Upper lobe of right lung (tissue), 1 donor: ENCODE data around the gene PLCB4. TPM values are rescaled to one million over a fixed set of nuclear protein-coding genes. Genes with fewer than 3 reads are reported as not detected.

Experiments
- ATAC-seq: fragments of 200-7000 bp; cut with Tn5 transposase; one replicate; pipeline ENCODE4 v1.9.1; 2020; ENCODE audit warnings: mild to moderate bottlenecking, moderate library complexity
- DNase-seq: peaks from one replicate; pipeline ENCODE4 v3.0.0-alpha.2; 2020
- H3K27ac ChIP-seq: fragments of 200-600 bp; one replicate; pipeline ENCODE4 v1.8.0; 2022
- H3K27me3 ChIP-seq: fragments of 200-600 bp; one replicate; pipeline ENCODE4 v1.8.0; 2022; ENCODE audit warnings: mild to moderate bottlenecking
- H3K36me3 ChIP-seq: fragments of 200-600 bp; one replicate; pipeline ENCODE4 v1.8.0; 2022
- H3K4me1 ChIP-seq: fragments of 200-600 bp; one replicate; pipeline ENCODE4 v1.8.0; 2022
- H3K4me3 ChIP-seq: fragments of 200-600 bp; one replicate; pipeline ENCODE4 v1.8.0; 2022; ENCODE audit warnings: mild to moderate bottlenecking
- H3K9me3 ChIP-seq: fragments of 200-600 bp; one replicate; pipeline ENCODE4 v1.8.0; 2022
- CTCF ChIP-seq: fragments of 200-600 bp; IDR thresholded peaks from one replicate; pipeline ENCODE4 v1.8.0; 2022; ENCODE audit warnings: antibody characterized with exemption
- intact Hi-C: fragments of 100-400 bp; cut with DNase I; formaldehyde crosslinking; loops from one replicate; pipeline ENCODE4 v1.11.0; 2022
- total RNA-seq: library from RNA; stranded (reverse); fragmentation: NEBNext Ultra II Directional; extraction: Animal tissue kit (Norgen Biotek cat#: 25700); gene quantifications from one replicate; pipeline ENCODE4 v1.2.1, GENCODE V29; 2021
- donor health status: DM: no; HTN: yes; CAD: no; lungs with severe emphysema.

PLCB4 gene
- total RNA-seq, 1 donor from 2014 or later = 7.9 TPM

- no peaks in the 10 kb centered on the region for H3K4me1 ChIP-seq
- TF ChIP-seq CTCF = no peak
- no peaks in the 10 kb centered on the region for H3K36me3 ChIP-seq
- DNase-seq = no peak
- H3K4me3 ChIP-seq = no peak overlapping the region
- no peaks in the 10 kb centered on the region for H3K27me3 ChIP-seq
- H3K9me3 ChIP-seq = no peaks in the 10 kb centered on the region
- ATAC-seq = no peak
- intact Hi-C loops = no loop called here
- H3K27ac ChIP-seq = no peak overlapping the region
Observed at GRCh38 chr20:9454791-9455190, 385.9 kb downstream of the PLCB4 start.

GRCh38 chr20:9457136-9457535 lies 388.2 kb downstream of the PLCB4 start:
- no peak for ATAC-seq
- H3K27me3 ChIP-seq = no peaks in the 10 kb centered on the region
- H3K4me3 ChIP-seq = no peak overlapping the region
- no peak overlapping the region for H3K27ac ChIP-seq
- no peak for DNase-seq
- no peaks in the 10 kb centered on the region for H3K4me1 ChIP-seq
- no peaks in the 10 kb centered on the region for H3K9me3 ChIP-seq
- TF ChIP-seq CTCF = no peak
- intact Hi-C loops = no loop called here
- H3K36me3 ChIP-seq = no peaks in the 10 kb centered on the region

GRCh38 chr20:9458138-9458796 lies 389.4 kb downstream of the PLCB4 start:
- DNase-seq = no peak
- intact Hi-C loops = no loop called here
- Histone ChIP-seq H3K27ac (no peak overlapping the region), H3K9me3 (no peaks in the 10 kb centered on the region), H3K4me1 (no peaks in the 10 kb centered on the region), H3K4me3 (no peak overlapping the region), H3K27me3 (no peaks in the 10 kb centered on the region), H3K36me3 (no peaks in the 10 kb centered on the region)
- peak; percentile 33 for TF ChIP-seq CTCF
- ATAC-seq = peak; percentile 73

- TF ChIP-seq CTCF = no peak
- no peak for ATAC-seq
- intact Hi-C loops = no loop called here
- Histone ChIP-seq H3K4me3 (no peak overlapping the region), H3K9me3 (no peaks in the 10 kb centered on the region), H3K27me3 (no peaks in the 10 kb centered on the region), H3K4me1 (no peaks in the 10 kb centered on the region), H3K36me3 (no peaks in the 10 kb centered on the region), H3K27ac (no peak overlapping the region)
- no peak for DNase-seq
Observed at GRCh38 chr20:9460518-9460917, 391.6 kb downstream of the PLCB4 start.

- no peak overlapping the region for H3K27ac ChIP-seq
- H3K9me3 ChIP-seq = no peaks in the 10 kb centered on the region
- peak; percentile 58 for TF ChIP-seq CTCF
- no peak overlapping the region for H3K4me3 ChIP-seq
- DNase-seq (no peak), ATAC-seq (peak; percentile 25)
- no peaks in the 10 kb centered on the region for H3K4me1 ChIP-seq
- no peaks in the 10 kb centered on the region for H3K36me3 ChIP-seq
- no peaks in the 10 kb centered on the region for H3K27me3 ChIP-seq
- intact Hi-C loops = no loop called here
Observed at GRCh38 chr20:9467995-9468394, 399.1 kb downstream of the PLCB4 start.
